Keratinocyte (primary cell): ENCODE measurements around the gene CTSD. TPM values are rescaled to one million over a fixed set of nuclear protein-coding genes. Genes with fewer than 3 reads are reported as not detected.

Source experiments
- DNase-seq: peaks from one replicate; pipeline ENCODE4 v3.0.0-alpha.2; 2011; ENCODE audit warnings: low read depth, missing footprints, low spot score
- FAIRE-seq: peaks from 2 replicates; lab custom pipeline; 2011; peaks lifted over from hg19 to GRCh38; lab: Jason Lieb, UNC
- H2AFZ ChIP-seq: 2 replicates; pipeline ENCODE4 v1.6.0; 2012; ENCODE audit warnings: low read length, control low read depth, inconsistent platforms; ENCODE audit not compliant: control insufficient read depth
- H3K27ac ChIP-seq: 2 replicates; pipeline ENCODE4 v1.5.1; 2011; ENCODE audit warnings: low read length; ENCODE audit not compliant: control insufficient read depth, insufficient read depth
- H3K27me3 ChIP-seq: 3 replicates; pipeline ENCODE4 v1.6.0; 2011; ENCODE audit warnings: low read length; ENCODE audit not compliant: control insufficient read depth, insufficient read depth; ENCODE audit errors: extremely low read depth
- H3K36me3 ChIP-seq, 2 experiments: 2 replicates in 1 of 2; 3 replicates in 1 of 2; pipeline ENCODE4 v1.5.1; 2011; ENCODE audit warnings: low read length in 2 of 2, mild to moderate bottlenecking in 1 of 2; ENCODE audit not compliant: control insufficient read depth in 2 of 2, insufficient read depth in 2 of 2; ENCODE audit errors: extremely low read depth in 1 of 2
- H3K4me1 ChIP-seq: 3 replicates; pipeline ENCODE4 v1.5.1; 2011; ENCODE audit warnings: low read length; ENCODE audit not compliant: control insufficient read depth, insufficient read depth; ENCODE audit errors: extremely low read depth
- H3K4me2 ChIP-seq: 3 replicates; pipeline ENCODE4 v1.6.0; 2011; ENCODE audit warnings: low read depth, low read length; ENCODE audit not compliant: control insufficient read depth, insufficient read depth; ENCODE audit errors: extremely low read depth
- H3K4me3 ChIP-seq, 3 experiments: fragments of 200-600 bp in 1 of 3; sonication (generic) in 1 of 3; 2 replicates in 2 of 3; 3 replicates in 1 of 3; pipeline ENCODE4 v1.5.1; 2011 to 2016; ENCODE audit warnings: low read length in 3 of 3, mild to moderate bottlenecking in 3 of 3, control low read depth in 2 of 3, inconsistent platforms in 1 of 3, low read depth in 1 of 3, mixed read lengths in 1 of 3, mixed run types in 1 of 3, moderate library complexity in 1 of 3; ENCODE audit not compliant: control insufficient read depth in 2 of 3, insufficient read depth in 2 of 3; ENCODE audit errors: extremely low read depth in 1 of 3
- H3K79me2 ChIP-seq: 2 replicates; pipeline ENCODE4 v1.6.0; 2012; ENCODE audit warnings: low read length; ENCODE audit not compliant: control insufficient read depth, insufficient read depth
- H3K9ac ChIP-seq: 3 replicates; pipeline ENCODE4 v1.6.0; 2011; ENCODE audit warnings: low read length; ENCODE audit not compliant: control insufficient read depth, insufficient read depth; ENCODE audit errors: extremely low read depth
- H3K9me1 ChIP-seq: 3 replicates; pipeline ENCODE4 v1.6.0; 2011; ENCODE audit warnings: low read length; ENCODE audit not compliant: control insufficient read depth, insufficient read depth; ENCODE audit errors: extremely low read depth
- H3K9me3 ChIP-seq: 2 replicates; pipeline ENCODE4 v1.5.1; 2012; ENCODE audit warnings: low read depth, low read length; ENCODE audit not compliant: control insufficient read depth
- H4K20me1 ChIP-seq: 3 replicates; pipeline ENCODE4 v1.6.0; 2011; ENCODE audit warnings: low read length; ENCODE audit not compliant: control insufficient read depth, insufficient read depth; ENCODE audit errors: extremely low read depth
- EZH2 ChIP-seq: IDR thresholded peaks from one replicate; pipeline ENCODE4 v1.6.1; 2012; ENCODE audit warnings: inconsistent platforms, mild to moderate bottlenecking, low read length, moderate library complexity
- dilution Hi-C: fragments of 300-500 bp; cut with MboI; formaldehyde crosslinking; loops from one replicate; pipeline ENCODE4 v1.7.0; 2020; ENCODE audit warnings: low sequenced_read_pairs; ENCODE audit not compliant: extremely low pct_ligation_motif_present
- polyA plus RNA-seq, 5 experiments: library from polyadenylated mRNA; depleted of rRNA in 3 of 5; stranded (reverse) in 3 of 5; stranded (forward) in 1 of 5; unstranded in 1 of 5; fragments of >200 nt; gene quantifications; 1 replicate in 1 of 5; 2 replicates in 3 of 5; 3 replicates in 1 of 5; pipeline versions ENCODE4 v1.2.1 to v1.2.3, GENCODE V29; 2011 to 2012; ENCODE audit warnings: missing spikeins in 2 of 5, low read depth in 1 of 5, low replicate concordance in 1 of 5
- TF ChIP-seq, protein P1 (sequence below), 3 experiments: IDR thresholded peaks in 1 of 3; conservative IDR thresholded peaks in 1 of 3; optimal IDR thresholded peaks in 1 of 3; 2 replicates in 2 of 3; 3 replicates in 1 of 3; pipeline versions ENCODE3 to v1.5.1; 2011; ENCODE audit warnings: low read length in 3 of 3, mild to moderate bottlenecking in 3 of 3, moderate library complexity in 2 of 3, control low read depth in 1 of 3, inconsistent platforms in 1 of 3; ENCODE audit not compliant: insufficient read depth in 2 of 3; ENCODE audit errors: extremely low read depth in 1 of 3

CTSD gene
- polyA plus RNA-seq, 1 donor (not counting 4 experiments of a cell fraction or from before 2014, with no cell fraction given): 152 TPM

DNA sequence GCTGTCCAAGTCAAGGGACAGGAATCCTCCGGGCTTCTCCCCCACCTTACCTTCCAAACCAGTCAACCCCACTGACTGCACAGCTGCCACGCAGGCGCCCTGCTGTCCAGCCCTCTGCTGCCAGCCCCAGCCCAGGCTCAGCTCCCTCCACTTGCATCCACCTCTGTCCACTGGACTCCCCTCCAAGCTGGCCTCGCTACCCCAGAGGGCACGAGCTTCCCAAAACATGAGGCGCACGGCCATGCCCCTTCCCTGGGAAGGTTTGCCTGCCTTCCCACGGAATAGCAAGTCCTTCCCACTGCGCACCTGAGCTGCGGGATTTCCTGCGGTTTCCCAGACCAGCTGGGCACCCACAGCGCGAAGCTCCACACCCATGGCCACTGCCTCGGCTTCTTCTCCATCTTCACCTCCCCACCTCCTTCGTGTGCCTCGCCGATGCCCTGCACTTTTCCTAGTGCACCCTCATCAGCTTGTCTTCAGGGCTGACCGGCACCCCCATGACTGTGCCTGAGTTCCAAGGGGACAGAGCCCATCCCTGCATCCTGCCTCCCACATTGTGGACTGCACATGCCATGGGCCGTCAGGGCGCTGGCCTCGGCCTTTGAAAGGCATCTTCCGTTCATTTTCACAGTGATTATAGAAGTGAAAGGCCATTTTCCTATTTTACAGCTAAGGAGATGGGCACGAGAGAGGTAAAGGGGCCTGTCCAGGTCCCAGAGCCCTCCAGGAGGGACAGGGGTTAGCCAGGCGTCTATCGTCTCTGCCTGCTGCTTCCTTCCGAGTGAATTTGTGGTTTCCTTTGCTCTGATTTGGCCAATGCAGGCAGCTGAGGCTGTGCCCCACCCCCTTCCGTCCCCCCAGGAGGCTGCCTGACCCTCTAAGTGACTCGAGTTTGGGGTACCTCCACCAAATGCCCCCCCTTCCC lies 29.7 kb downstream of the CTSD start:
- TF ChIP-seq, protein P1, sequence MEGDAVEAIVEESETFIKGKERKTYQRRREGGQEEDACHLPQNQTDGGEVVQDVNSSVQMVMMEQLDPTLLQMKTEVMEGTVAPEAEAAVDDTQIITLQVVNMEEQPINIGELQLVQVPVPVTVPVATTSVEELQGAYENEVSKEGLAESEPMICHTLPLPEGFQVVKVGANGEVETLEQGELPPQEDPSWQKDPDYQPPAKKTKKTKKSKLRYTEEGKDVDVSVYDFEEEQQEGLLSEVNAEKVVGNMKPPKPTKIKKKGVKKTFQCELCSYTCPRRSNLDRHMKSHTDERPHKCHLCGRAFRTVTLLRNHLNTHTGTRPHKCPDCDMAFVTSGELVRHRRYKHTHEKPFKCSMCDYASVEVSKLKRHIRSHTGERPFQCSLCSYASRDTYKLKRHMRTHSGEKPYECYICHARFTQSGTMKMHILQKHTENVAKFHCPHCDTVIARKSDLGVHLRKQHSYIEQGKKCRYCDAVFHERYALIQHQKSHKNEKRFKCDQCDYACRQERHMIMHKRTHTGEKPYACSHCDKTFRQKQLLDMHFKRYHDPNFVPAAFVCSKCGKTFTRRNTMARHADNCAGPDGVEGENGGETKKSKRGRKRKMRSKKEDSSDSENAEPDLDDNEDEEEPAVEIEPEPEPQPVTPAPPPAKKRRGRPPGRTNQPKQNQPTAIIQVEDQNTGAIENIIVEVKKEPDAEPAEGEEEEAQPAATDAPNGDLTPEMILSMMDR (optimal IDR thresholded peaks at IDR 0.05 in 1 of 3, IDR thresholded peaks at IDR 0.05 in 1 of 3, conservative IDR thresholded peaks at IDR 0.05 in 1 of 3; ENCODE audit: extremely low read depth in 1 of 3, insufficient read depth in 2 of 3, low read length in 3 of 3): no peak
- TF ChIP-seq EZH2: no peak
- Histone ChIP-seq H2AFZ (no peak overlapping the region), H3K9me3 (peaks cover 8% of the 10 kb centered on the region), H4K20me1 (no peaks in the 10 kb centered on the region), H3K9me1 (no peaks in the 10 kb centered on the region), H3K9ac (no peak overlapping the region), H3K4me2 (no peak overlapping the region), H3K27me3 (peaks cover 51% of the 10 kb centered on the region), H3K36me3 (no peaks in the 10 kb centered on the region), H3K79me2 (no peaks in the 10 kb centered on the region), H3K27ac (no peak overlapping the region), H3K4me1 (no peaks in the 10 kb centered on the region), H3K4me3 (no peak overlapping the region)
- no peak for FAIRE-seq
- no peak for DNase-seq
- dilution Hi-C loops: no loop called here

DNA sequence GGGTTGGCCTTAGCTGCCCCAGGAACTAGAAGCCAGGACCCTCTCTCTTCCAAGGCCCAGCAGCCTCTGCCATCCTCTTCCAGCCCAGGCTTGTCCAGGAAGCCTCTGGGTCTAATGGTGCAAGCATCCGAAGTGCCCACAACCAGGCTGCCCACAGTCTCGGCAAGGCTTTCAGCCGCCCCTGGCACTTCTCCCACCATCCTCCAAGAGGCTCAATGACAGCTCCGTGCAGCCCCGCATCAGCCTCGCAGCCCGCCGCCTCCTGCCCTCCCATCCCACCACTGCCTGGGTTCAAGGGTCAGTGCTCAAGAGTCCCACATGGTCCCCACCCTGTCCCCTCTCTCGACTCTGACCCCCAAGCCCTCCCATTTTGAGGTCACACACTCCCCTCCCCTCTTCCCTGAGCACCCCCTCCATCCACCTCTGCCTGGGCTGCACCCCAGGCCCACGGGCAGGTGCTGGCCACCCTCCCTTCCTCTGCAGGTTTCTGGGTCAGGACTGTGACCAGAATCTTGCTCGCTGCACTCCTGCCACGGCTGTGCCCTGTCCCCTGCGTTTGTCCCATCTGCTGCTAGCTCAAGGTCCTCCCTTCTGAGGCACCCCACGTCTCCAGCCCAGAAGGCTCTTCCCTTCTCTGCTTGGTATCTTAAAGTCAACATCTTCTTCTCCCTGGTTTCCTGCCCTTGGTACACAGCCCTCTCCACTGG lies 30.6 kb downstream of the CTSD start:
- Histone ChIP-seq H3K27ac (no peak overlapping the region), H3K9me1 (no peaks in the 10 kb centered on the region), H3K79me2 (no peaks in the 10 kb centered on the region), H3K36me3 (no peaks in the 10 kb centered on the region), H3K4me3 (no peak overlapping the region), H2AFZ (no peak overlapping the region), H3K27me3 (peaks cover 50% of the 10 kb centered on the region), H4K20me1 (no peaks in the 10 kb centered on the region), H3K9ac (no peak overlapping the region), H3K4me2 (no peak overlapping the region), H3K9me3 (peaks cover 8% of the 10 kb centered on the region), H3K4me1 (no peaks in the 10 kb centered on the region)
- no peak for FAIRE-seq
- TF ChIP-seq EZH2: no peak
- TF ChIP-seq, protein P1 (optimal IDR thresholded peaks at IDR 0.05 in 1 of 3, IDR thresholded peaks at IDR 0.05 in 1 of 3, conservative IDR thresholded peaks at IDR 0.05 in 1 of 3; ENCODE audit: extremely low read depth in 1 of 3, insufficient read depth in 2 of 3, low read length in 3 of 3): no peak
- DNase-seq: no peak
- dilution Hi-C loops: no loop called here
